Naive B cell (primary cell): ENCODE measurements around the gene TAS2R1. TPM values are rescaled to one million over a fixed set of nuclear protein-coding genes. Genes with fewer than 3 reads are reported as not detected.

ENCODE experiments used
- ATAC-seq, 2 donors: fragments of 150-1000 bp; cut with Tn5 transposase; 2 replicates each; pipeline ENCODE4 v1.10.0; 2021; ENCODE audit warnings: low read depth in 2 of 2, mild to moderate bottlenecking in 2 of 2, moderate library complexity in 2 of 2
- DNase-seq: peaks from one replicate; pipeline ENCODE4 v3.0.0; 2022
- H3K27ac Mint-ChIP-seq, 6 donors: one replicate each; pipeline ENCODE4 v1.8.0; 2020 to 2022; ENCODE audit warnings: mild to moderate bottlenecking in 6 of 6, mixed read lengths in 6 of 6, moderate library complexity in 5 of 6, inconsistent platforms in 2 of 6
- H3K27me3 Mint-ChIP-seq, 3 donors: one replicate each; pipeline ENCODE4 v1.8.0; 2021 to 2022; ENCODE audit warnings: mixed read lengths in 3 of 3, mild to moderate bottlenecking in 1 of 3
- H3K36me3 Mint-ChIP-seq, 2 donors: one replicate each; pipeline ENCODE4 v1.8.0; 2020 to 2022; ENCODE audit warnings: mixed read lengths in 2 of 2, inconsistent platforms in 1 of 2, mild to moderate bottlenecking in 1 of 2
- H3K4me1 Mint-ChIP-seq, 3 donors: one replicate each; pipeline ENCODE4 v1.8.0; 2020 to 2022; ENCODE audit warnings: mixed read lengths in 3 of 3, inconsistent platforms in 1 of 3, mild to moderate bottlenecking in 1 of 3, moderate library complexity in 1 of 3
- H3K4me3 Mint-ChIP-seq, 8 donors: one replicate each; pipeline ENCODE4 v1.8.0; 2020 to 2022; ENCODE audit warnings: mild to moderate bottlenecking in 8 of 8, mixed read lengths in 8 of 8, moderate library complexity in 8 of 8, inconsistent platforms in 2 of 8
- H3K9me3 Mint-ChIP-seq, 7 donors: one replicate each; pipeline ENCODE4 v1.8.0; 2020 to 2022; ENCODE audit warnings: mixed read lengths in 7 of 7, mild to moderate bottlenecking in 5 of 7, inconsistent platforms in 2 of 7, moderate library complexity in 1 of 7
- polyA plus RNA-seq, 6 donors: library from polyadenylated mRNA; unstranded; fragments of 300-500 nt; fragmentation: Illumina TruSeq; gene quantifications; one replicate each; pipeline ENCODE4 v1.2.3, GENCODE V29; 2021; ENCODE audit warnings: low read depth in 6 of 6

The TAS2R1 gene, protein sequence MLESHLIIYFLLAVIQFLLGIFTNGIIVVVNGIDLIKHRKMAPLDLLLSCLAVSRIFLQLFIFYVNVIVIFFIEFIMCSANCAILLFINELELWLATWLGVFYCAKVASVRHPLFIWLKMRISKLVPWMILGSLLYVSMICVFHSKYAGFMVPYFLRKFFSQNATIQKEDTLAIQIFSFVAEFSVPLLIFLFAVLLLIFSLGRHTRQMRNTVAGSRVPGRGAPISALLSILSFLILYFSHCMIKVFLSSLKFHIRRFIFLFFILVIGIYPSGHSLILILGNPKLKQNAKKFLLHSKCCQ
- not detected for polyA plus RNA-seq

DNA sequence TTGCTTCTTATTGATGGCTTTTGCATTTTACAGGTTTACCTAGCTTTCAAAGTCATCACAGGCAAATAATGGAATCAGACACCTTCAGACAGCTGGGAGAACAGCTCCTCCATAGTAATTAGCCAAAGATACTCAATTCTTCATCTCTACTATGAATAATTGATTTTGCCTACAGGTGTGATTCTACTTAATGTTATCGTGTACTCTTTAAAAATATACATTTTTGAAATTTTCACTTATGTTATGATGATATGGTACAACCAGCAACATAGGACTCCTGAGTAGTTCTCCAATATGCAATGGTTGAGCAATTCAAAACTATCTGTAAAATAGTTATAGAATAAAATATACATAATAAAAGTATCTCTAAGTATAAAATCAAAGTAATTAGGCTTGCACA, at the start of gene TAS2R1:
TAS2R1 (minus strand) TSS at position 101 of the 400 bp plus-strand sequence. CDS start 319 bp downstream, outside the sequence.
- ATAC-seq (no peak), DNase-seq (no peak)
- H3K4me3 Mint-ChIP-seq = no peak within 1 kb of the TSS
- H3K27ac Mint-ChIP-seq = no peak within 1 kb of the TSS
- H3K27me3 Mint-ChIP-seq = no peaks in the 10 kb centered on the region
- H3K36me3 Mint-ChIP-seq = no peaks in the 10 kb centered on the region
- H3K4me1 Mint-ChIP-seq = no peaks in the 10 kb centered on the region
- H3K9me3 Mint-ChIP-seq = peaks cover 7 to 25% (median 13%) of the 10 kb centered on the region in 7 donors

DNA sequence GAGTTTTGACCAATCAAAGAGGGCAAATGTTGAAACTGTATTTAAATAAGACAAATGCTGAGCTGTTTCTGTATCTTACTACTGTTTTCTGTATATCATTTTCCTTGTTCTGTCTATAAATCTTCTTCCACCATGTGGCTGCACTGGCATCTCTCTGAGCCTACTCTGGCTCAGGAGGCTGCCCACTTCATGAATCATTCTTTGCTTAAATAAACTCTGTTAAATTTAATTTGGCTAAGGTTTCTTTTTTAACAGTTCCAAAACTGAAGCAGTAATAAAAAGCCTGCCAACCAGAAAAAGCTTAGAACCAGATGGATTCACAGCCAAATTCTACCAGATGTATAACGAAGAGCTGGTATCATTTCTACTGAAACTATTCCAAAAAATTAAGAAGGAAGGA, 40.2 kb upstream of the TAS2R1 start:
- H3K36me3 Mint-ChIP-seq = no peaks in the 10 kb centered on the region
- H3K9me3 Mint-ChIP-seq = peaks cover 2 to 40% (median 12%) of the 10 kb centered on the region in 7 donors
- no peak overlapping the region for H3K27ac Mint-ChIP-seq
- H3K27me3 Mint-ChIP-seq = peaks cover 0 to 6% (median 0%) of the 10 kb centered on the region in 3 donors
- no peak overlapping the region for H3K4me3 Mint-ChIP-seq
- DNase-seq (no peak), ATAC-seq (no peak)
- no peaks in the 10 kb centered on the region for H3K4me1 Mint-ChIP-seq

GRCh38 chr5:9667906-9668305, 37.8 kb upstream of the TAS2R1 start:
- Mint-ChIP-seq H3K27ac (no peak overlapping the region), H3K36me3 (no peaks in the 10 kb centered on the region), H3K27me3 (peaks cover 0 to 6% (median 0%) of the 10 kb centered on the region in 3 donors), H3K4me1 (no peaks in the 10 kb centered on the region), H3K9me3 (peaks cover 2 to 39% (median 12%) of the 10 kb centered on the region in 7 donors), H3K4me3 (no peak overlapping the region)
- DNase-seq (no peak), ATAC-seq (no peak)

DNA sequence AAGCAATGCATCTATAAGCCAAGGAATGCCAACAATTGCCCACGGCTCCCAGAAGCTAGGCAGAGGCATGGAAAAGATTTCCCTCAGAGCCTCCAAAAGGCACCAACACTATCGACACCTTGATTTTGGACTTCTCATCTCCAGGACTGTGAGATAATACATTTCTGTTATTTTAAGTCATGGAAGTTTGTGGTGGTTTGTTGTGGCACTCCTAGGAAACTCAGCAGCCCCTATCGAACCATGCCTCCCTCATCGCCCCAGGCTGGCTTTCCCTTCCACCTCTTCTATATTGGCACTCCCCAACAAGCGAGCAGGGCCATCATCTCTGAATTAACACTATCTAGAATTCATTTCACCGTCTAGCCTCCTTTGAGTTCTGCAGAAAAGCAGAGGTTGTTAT, 33.7 kb upstream of the TAS2R1 start:
- no peak for ATAC-seq
- Mint-ChIP-seq H3K4me3 (no peak overlapping the region), H3K4me1 (no peaks in the 10 kb centered on the region), H3K36me3 (no peaks in the 10 kb centered on the region), H3K9me3 (peaks cover 0 to 20% (median 10%) of the 10 kb centered on the region in 7 donors), H3K27ac (no peak overlapping the region), H3K27me3 (peaks cover 0 to 6% (median 0%) of the 10 kb centered on the region in 3 donors)
- no peak for DNase-seq

DNA sequence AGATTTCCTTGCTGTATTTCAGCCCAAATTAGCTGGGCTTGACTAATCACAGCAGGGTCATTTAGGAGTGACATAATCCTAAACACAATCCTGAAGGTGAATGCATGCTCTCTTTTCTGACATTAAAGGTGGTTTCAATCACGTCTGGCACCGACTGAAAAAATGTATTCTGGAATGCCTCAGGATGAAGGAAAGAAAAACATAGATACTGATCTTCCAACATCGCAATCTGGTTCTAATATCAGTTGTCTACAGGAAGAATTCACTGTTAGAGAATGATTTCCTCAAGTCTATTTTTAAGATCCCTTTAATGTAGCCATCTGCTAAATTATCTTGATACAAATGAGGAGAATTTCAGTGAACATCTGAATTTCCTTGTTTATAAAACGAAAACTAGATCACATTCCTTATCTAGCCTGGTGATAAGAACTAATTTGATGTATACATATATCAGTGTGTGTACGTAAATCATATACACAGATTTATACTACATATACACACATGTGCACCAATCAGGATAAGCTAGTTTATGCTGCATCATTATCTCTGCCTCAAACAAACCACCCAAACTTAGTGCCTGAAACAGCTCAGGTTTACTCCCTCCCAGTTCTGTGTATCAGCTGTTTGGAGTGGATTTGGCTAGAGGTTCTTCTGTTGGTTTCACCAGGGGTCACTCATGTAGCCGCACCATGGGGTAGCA, 31.3 kb upstream of the TAS2R1 start:
- Mint-ChIP-seq H3K36me3 (no peaks in the 10 kb centered on the region), H3K4me3 (no peak overlapping the region)
- no peak for ATAC-seq

GRCh38 chr5:9658706-9659105, 28.6 kb upstream of the TAS2R1 start:
- DNase-seq (no peak), ATAC-seq (no peak)
- Mint-ChIP-seq H3K4me1 (no peaks in the 10 kb centered on the region), H3K4me3 (no peak overlapping the region), H3K27me3 (peaks cover 0 to 4% (median 0%) of the 10 kb centered on the region in 3 donors), H3K36me3 (no peaks in the 10 kb centered on the region), H3K9me3 (peaks cover 0 to 11% (median 2%) of the 10 kb centered on the region in 7 donors), H3K27ac (no peak overlapping the region)

More for the DNA sequence above, 31.3 kb upstream of the TAS2R1 start:
- Mint-ChIP-seq H3K4me1 (no peaks in the 10 kb centered on the region), H3K27me3 (peaks cover 0 to 4% (median 0%) of the 10 kb centered on the region in 3 donors), H3K27ac (no peak overlapping the region), H3K9me3 (peaks cover 0 to 13% (median 4%) of the 10 kb centered on the region in 7 donors)
- no peak for DNase-seq

DNA sequence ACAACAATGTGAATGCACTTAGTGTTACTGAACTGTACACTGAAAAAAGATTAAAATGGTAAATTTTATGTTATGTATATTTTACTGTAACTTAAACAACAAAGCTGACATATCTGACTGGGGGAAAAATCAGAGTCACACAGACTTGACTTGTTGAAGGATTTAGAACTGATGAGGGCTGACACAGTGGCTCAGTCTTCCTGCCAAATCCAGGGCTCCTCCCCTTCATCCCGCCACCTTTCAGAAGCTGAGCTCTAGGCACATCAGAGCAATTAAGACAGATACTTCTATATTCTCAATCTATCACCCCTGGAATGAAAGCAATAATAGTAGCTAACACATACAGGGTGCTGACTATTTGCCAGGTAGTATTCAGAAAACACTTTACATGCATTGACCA, 27.7 kb upstream of the TAS2R1 start:
- no peak for DNase-seq
- Mint-ChIP-seq H3K4me3 (no peak overlapping the region), H3K4me1 (no peaks in the 10 kb centered on the region), H3K9me3 (peaks cover 0 to 11% (median 3%) of the 10 kb centered on the region in 7 donors), H3K27ac (no peak overlapping the region), H3K36me3 (no peaks in the 10 kb centered on the region), H3K27me3 (peaks cover 0 to 4% (median 0%) of the 10 kb centered on the region in 3 donors)
- no peak for ATAC-seq

DNA sequence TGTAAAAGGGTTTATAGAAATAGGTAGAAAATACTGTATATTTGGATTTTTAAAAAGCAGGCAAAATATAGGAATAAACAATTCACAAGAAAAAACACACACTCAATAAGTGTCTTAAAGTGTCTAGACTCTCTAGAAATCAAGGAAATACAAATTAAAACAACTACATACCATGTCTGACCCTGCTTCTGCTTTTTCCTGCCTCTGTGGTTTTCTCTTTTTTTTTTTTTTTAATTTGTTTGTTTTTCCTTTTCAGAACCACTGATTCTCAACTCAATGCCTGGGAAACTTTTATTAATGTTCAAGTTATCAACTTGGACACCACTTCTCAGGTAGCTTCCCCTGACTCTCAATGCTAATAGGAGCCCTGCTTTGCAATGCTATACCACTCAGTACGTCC, 25.5 kb upstream of the TAS2R1 start:
- DNase-seq = no peak
- Mint-ChIP-seq H3K27me3 (peaks cover 0 to 4% (median 0%) of the 10 kb centered on the region in 3 donors), H3K36me3 (no peaks in the 10 kb centered on the region)

DNA sequence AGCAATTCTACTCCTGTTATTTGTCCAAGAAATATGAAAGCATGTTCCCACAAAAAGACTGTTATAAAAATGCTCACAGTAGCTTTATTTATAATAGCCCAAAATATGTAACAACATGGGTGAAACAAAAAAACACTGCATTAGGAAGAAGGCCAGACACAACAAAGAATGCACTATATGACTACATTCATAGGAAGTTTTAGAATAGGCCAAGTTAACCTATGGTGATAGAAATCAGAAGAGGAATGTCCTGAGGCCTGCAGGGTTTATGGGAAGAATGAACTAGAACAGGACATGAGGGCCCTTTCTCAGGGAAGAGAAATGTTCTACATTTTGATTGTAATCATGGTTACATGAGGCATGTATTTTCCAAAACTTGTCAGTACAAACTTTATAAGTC, 24.7 kb upstream of the TAS2R1 start:
- ATAC-seq (no peak), DNase-seq (no peak)
- H3K4me1 Mint-ChIP-seq = no peaks in the 10 kb centered on the region
- peaks cover 0 to 6% (median 2%) of the 10 kb centered on the region in 7 donors for H3K9me3 Mint-ChIP-seq
- no peak overlapping the region for H3K27ac Mint-ChIP-seq
- H3K4me3 Mint-ChIP-seq = no peak overlapping the region
- H3K36me3 Mint-ChIP-seq = no peaks in the 10 kb centered on the region
- H3K27me3 Mint-ChIP-seq = peaks cover 0 to 4% (median 0%) of the 10 kb centered on the region in 3 donors

More for the DNA sequence above, 25.5 kb upstream of the TAS2R1 start:
- no peaks in the 10 kb centered on the region for H3K4me1 Mint-ChIP-seq
- H3K4me3 Mint-ChIP-seq = no peak overlapping the region
- H3K27ac Mint-ChIP-seq = no peak overlapping the region
- peaks cover 0 to 9% (median 3%) of the 10 kb centered on the region in 7 donors for H3K9me3 Mint-ChIP-seq
- ATAC-seq = no peak

- Mint-ChIP-seq H3K4me1 (no peaks in the 10 kb centered on the region), H3K27ac (no peak overlapping the region), H3K27me3 (peaks cover 0 to 4% (median 0%) of the 10 kb centered on the region in 3 donors), H3K4me3 (no peak overlapping the region), H3K9me3 (peaks cover 0 to 6% (median 0%) of the 10 kb centered on the region in 7 donors), H3K36me3 (no peaks in the 10 kb centered on the region)
- ATAC-seq (no peak), DNase-seq (no peak)
These were observed 23.7 kb upstream of the TAS2R1 start for GRCh38 chr5:9653811-9654210.

DNA sequence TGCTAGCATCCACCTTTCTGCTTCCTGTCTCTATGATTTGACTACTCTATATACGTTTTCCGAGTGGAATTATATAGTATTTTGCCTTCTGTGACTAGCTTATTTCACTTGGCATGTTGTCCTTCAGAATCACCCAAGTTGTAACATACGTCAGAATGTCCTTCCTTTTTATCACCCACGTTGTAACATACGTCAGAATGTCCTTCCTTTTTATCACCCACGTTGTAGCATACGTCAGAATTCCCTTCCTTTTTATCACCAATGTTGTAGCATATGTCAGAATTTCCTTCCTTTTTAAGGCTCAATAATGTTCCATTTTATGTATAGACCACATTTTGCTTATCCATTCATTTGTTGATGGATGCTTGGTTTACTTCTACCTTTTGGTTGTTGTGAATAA, 22.9 kb upstream of the TAS2R1 start:
- H3K4me1 Mint-ChIP-seq = no peaks in the 10 kb centered on the region
- no peak overlapping the region for H3K27ac Mint-ChIP-seq
- H3K4me3 Mint-ChIP-seq = no peak overlapping the region
- ATAC-seq = no peak
- peaks cover 0 to 4% (median 0%) of the 10 kb centered on the region in 3 donors for H3K27me3 Mint-ChIP-seq
- H3K36me3 Mint-ChIP-seq = no peaks in the 10 kb centered on the region
- H3K9me3 Mint-ChIP-seq = peaks cover 0 to 6% (median 0%) of the 10 kb centered on the region in 7 donors
- no peak for DNase-seq

DNA sequence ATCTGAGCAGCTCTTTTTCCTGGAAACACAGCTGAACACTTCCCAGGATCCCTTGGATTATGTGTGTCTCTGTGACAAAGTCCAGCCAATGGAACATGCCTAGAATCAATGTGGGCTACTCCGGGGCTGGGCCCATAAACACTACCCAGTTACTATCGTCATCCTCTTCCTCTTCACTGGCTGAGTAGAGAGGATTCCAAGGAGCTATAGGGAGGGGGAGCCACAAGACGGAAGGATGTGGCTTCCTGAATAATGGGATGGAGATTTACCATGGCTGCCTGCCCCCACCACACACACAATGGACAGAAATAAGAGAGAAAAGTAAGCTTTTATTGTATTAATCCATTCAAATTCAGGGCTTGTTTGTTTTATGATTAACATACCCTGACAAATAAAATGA, 22.1 kb upstream of the TAS2R1 start:
- ATAC-seq = no peak
- H3K4me1 Mint-ChIP-seq = no peaks in the 10 kb centered on the region
- DNase-seq = no peak
- H3K4me3 Mint-ChIP-seq = no peak overlapping the region
- H3K27me3 Mint-ChIP-seq = peaks cover 0 to under 1% (median 0%) of the 10 kb centered on the region in 3 donors
- H3K27ac Mint-ChIP-seq = no peak overlapping the region
- H3K36me3 Mint-ChIP-seq = no peaks in the 10 kb centered on the region
- H3K9me3 Mint-ChIP-seq = peaks cover 0 to 6% (median 0%) of the 10 kb centered on the region in 7 donors

- Mint-ChIP-seq H3K27ac (no peak overlapping the region), H3K4me3 (no peak overlapping the region), H3K27me3 (no peaks in the 10 kb centered on the region), H3K4me1 (no peaks in the 10 kb centered on the region), H3K36me3 (no peaks in the 10 kb centered on the region), H3K9me3 (peaks cover 0 to 2% (median 0%) of the 10 kb centered on the region in 7 donors)
- no peak for DNase-seq
- ATAC-seq = no peak
These were observed 16.7 kb upstream of the TAS2R1 start for GRCh38 chr5:9646843-9647242.

GRCh38 chr5:9644630-9645029, 14.5 kb upstream of the TAS2R1 start:
- Mint-ChIP-seq H3K4me1 (no peaks in the 10 kb centered on the region), H3K27me3 (no peaks in the 10 kb centered on the region), H3K9me3 (peaks cover 0 to 3% (median under 1%) of the 10 kb centered on the region in 7 donors), H3K27ac (no peak overlapping the region), H3K4me3 (no peak overlapping the region), H3K36me3 (peaks cover 0 to 2% of the 10 kb centered on the region in 2 donors)
- ATAC-seq = no peak
- DNase-seq = no peak
